GM12891 (cell line): Measurements from ENCODE around the gene RNFT2.

ENCODE experiments used
- POLR2A ChIP-seq: IDR thresholded peaks from 2 replicates; pipeline ENCODE4 v1.6.1; 2011; ENCODE audit warnings: low read depth, low read length, control low read depth
- POLR2AphosphoS5 ChIP-seq: IDR thresholded peaks from 2 replicates; pipeline ENCODE4 v1.6.1; 2011; ENCODE audit warnings: low read depth, low read length, control low read depth
- SPI1 ChIP-seq: IDR thresholded peaks from 2 replicates; pipeline ENCODE4 v1.6.1; 2011; ENCODE audit warnings: low read depth, low read length, control low read depth

DNA sequence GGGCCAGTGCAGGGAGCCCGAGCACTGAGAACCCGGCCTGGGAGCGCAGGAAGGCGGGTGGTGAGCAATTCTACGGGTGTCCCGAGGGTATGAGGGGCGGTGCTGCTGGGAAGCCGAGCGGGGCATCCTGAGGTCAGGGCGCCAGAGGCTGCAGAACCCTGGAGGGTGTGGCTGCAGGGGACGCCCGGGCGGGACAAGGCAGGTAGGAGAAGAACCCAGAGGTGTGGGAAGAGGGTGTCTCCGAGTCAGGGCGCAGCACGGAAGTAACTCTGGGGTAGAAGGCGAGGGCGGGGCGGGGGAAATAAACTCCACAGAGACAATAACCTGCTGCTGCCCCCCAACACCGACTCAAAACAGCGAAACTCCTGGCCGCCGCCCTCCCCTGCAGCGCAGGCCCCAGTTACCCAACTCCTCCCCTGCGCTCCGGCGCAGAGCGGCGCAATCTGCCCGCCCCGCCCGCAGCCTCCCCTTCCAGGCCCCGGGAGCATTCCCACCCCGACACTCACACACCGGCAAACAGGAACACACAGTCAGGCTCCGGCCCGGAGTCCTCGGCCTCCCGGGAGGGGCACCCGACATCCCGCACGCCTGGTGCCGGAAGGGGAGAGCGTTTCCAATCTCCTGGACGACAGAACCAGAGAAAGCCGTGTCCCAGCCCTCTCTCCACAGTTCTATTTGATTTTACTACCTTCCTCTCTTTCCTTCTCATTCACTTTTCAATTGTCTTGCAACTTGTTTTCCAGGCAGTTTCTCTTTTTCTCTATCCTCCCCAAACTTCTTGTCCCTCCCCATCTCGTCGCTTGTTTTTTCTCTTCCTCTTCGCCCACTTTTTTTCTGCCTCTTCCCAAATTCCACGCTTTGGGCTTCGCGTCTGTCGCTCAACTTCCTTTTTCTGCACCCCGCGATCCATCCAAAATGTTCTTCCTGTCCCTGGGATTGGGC lies 140.7 kb downstream of the RNFT2 start:
- TF ChIP-seq POLR2AphosphoS5 (no peak), POLR2A (no peak), SPI1 (no peak)
